NCI-H748 (cell line): Measurements from ENCODE around the gene TMUB2.

ENCODE experiments used
- DNase-seq: peaks from one replicate; lab custom pipeline; 2025; ENCODE audit not compliant: unreplicated experiment; lab: John Stamatoyannopoulos, UW

The TMUB2 gene

GRCh38 chr17:44176671-44177501 is 9.9 kb upstream of the TMUB2 start:
- DNase-seq, result no peak

- DNase-seq, result no peak
Measured at GRCh38 chr17:44177640-44178039, 9.1 kb upstream of the TMUB2 start.

GRCh38 chr17:44178133-44178532 is 8.6 kb upstream of the TMUB2 start:
- DNase-seq, result no peak

DNA sequence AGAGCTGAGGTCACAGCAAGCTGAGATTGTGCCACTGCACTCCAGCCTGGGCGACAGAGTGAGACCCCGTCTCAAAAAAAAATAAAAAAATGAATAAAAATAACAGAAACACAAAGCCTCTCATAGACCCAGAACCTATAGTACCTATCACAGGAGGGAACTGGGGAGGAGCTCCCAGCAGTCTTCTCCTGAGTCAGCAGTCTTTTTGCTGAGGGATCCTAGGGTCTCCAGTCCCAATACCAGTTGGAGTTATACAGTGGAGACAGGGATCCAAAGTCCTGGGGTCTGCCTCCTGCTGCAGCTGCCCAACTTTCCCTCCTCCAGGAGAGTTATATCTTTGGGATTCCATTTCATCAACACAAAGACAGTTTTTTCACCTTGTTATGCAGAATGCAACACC is 3.7 kb upstream of the TMUB2 start:
- DNase-seq, result no peak

GRCh38 chr17:44184212-44184810 is 2.5 kb upstream of the TMUB2 start:
- no peak for DNase-seq

DNA sequence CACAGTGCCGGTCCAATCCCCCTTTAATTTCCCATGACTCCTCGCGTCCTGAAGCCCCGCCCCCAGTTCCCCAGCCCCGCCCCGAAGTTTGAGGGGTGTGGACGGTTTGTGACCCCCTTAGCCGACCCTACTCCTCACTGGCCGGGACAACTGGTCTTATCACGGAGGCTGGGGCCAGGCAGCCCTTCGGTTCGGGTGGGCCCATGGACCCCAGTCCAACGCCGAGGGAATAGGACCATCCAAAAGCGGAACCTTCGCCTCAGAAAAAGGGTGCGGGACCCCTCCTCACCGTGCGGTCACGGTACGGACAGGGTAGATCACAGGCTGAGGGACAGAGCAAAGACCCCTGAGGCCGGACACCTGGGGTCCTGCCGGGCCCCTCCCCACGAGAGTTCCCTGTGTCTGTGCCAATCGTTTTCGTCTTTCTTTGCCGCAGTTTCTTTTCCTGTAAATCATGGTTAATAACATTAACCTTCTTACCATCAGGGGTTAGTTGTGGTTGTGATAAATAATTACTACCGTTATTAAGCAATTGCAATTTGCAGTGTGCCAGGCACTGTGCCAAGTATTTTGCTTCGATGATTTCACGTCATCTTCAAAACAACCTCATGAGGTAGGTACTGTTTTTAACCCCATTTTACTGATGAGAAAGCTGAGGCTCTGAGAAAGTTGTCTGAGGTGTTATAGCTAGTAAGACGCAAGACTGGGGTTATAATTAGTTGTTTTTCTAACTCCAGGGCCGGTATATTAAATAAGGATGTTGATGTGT is 543 bp downstream of the TMUB2 start:
- peak; percentile 70 for DNase-seq

- no peak for DNase-seq
Measured at GRCh38 chr17:44188576-44189403, 2.0 kb downstream of the TMUB2 start.

DNA sequence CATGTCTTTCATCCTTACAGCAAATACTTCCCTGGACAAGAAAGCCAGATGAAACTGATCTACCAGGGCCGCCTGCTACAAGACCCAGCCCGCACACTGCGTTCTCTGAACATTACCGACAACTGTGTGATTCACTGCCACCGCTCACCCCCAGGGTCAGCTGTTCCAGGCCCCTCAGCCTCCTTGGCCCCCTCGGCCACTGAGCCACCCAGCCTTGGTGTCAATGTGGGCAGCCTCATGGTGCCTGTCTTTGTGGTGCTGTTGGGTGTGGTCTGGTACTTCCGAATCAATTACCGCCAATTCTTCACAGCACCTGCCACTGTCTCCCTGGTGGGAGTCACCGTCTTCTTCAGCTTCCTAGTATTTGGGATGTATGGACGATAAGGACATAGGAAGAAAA is 3.7 kb downstream of the TMUB2 start:
- no peak for DNase-seq

DNA sequence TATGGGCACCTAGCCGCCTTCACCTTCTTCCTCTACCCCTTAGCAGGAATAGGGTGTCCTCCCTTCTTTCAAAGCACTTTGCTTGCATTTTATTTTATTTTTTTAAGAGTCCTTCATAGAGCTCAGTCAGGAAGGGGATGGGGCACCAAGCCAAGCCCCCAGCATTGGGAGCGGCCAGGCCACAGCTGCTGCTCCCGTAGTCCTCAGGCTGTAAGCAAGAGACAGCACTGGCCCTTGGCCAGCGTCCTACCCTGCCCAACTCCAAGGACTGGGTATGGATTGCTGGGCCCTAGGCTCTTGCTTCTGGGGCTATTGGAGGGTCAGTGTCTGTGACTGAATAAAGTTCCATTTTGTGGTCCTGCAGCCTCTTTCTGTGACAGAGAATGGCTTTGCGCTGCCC is 4.6 kb downstream of the TMUB2 start:
- no peak for DNase-seq

GRCh38 chr17:44191941-44192496 is 5.2 kb downstream of the TMUB2 start:
- no peak for DNase-seq

DNA sequence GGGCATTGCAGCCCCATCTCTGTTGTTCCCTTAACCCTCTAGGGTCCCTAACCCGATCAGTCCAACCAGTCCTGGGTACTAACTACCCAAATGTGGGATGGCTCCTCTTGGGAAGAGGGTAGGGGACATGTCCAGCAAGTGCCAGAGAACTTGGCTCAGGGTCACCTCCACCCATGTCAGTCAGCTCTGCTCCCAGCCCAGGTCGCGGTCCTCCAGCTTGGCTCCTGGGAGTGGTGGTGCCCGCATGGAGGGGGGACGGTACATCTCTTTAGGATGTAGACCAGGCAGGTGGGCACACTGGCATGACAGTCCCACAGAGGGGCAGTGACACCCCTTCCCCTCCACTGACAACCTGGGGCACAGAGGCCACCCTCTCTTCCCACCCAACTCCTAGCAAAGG is 6.0 kb downstream of the TMUB2 start:
- no peak for DNase-seq

DNA sequence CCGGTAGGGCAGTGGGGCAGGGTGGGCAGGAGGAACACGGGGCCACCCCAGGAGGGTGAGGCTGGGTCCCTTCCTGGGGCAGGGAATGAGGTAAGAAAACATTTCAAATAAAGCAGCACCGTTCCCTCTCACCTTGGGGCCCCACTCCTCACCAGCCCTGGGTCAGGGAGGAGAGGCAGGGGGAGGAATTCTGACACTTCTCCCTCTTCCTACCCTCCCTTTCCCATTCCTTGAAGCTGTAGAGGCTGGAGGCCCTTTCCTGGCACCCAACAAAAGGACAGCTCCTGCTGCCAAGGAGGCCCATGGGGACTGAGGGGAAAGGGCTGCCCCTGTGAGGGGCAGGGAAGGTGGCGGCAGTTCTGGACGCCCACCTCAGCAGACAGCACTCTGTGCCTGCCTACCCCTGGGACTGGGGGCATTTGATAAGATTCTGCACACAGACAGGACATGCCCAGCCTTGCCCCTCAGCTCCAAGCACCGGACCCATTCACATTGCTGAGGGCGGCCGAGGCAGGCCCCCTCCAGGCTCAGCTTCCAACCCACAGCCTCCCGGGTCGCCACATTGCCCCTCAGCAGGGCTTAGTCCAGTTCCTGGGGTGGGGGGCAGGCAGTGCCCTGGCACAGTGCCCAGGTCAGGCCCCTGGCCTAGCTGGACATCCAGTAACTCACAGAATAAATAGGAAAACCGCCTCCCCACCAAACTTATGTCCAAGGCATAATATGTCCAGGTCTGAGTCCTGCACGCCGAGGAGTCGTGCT is 6.7 kb downstream of the TMUB2 start:
- no peak for DNase-seq

DNA sequence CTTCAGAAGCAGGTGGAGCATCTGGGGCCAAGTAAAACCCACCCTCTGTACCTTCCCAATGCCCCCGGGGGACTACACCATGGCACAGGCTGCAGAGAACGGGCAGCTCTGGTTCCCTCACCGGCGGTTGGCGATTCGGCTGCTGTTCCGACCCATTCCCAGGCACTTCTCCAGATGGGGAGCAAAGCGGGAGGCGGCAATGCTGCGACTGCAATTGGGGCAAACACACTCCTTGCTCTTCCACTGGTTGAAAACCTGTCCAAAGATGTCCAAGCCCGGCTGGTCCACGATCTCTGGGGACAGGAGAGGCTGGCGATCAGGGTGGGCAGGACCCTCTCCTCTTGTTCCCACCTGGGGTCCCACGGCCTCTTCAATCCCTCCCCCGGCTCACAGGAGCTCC is 10.3 kb downstream of the TMUB2 start:
- no peak for DNase-seq

DNA sequence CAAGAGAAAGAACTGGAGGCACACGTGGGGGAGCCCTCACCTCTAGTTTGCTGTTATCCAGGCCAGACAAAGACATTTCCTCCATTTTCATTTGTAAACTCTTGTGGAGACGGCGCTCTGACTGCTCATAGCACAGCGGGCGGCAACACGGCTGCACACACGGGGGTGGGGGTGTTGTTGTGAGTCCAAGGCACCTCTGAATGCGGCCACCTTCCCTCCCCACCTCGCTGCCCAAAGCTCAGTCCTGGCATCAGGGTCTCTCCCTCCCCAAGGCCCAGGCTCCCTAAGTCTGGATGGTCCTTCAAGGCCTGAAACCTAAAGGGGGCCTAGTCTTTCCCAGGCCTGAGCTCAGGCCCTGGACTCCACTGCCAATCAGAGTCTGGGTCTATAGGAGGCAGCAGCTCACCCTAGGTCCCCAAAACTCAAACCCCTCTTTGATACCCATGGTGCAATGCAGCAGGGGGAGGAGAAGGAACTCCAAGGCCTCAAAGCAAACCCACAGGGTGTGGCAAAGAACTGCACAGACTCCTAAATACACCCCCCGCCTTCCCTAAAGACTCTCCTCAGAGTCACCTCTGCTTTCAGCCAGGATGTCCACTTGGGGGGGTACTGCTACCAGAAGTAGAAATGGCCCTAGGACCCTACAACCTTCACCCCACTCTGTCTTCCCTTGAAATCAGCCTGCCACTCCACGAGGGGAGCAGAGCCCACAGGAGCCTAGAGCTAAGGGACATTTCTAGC is 11.4 kb downstream of the TMUB2 start:
- DNase-seq, result peak; percentile 43

- peak; percentile 75 for DNase-seq
Measured at GRCh38 chr17:44198721-44199552, 12.2 kb downstream of the TMUB2 start.

GRCh38 chr17:44199553-44200477 is 13.0 kb downstream of the TMUB2 start, which contains the start of gene ATXN7L3:
TSS of gene ATXN7L3 (minus strand) at chr17:44199884. CDS start at chr17:44198070, 1,814 bp downstream.
- DNase-seq, result peak; percentile 98

DNA sequence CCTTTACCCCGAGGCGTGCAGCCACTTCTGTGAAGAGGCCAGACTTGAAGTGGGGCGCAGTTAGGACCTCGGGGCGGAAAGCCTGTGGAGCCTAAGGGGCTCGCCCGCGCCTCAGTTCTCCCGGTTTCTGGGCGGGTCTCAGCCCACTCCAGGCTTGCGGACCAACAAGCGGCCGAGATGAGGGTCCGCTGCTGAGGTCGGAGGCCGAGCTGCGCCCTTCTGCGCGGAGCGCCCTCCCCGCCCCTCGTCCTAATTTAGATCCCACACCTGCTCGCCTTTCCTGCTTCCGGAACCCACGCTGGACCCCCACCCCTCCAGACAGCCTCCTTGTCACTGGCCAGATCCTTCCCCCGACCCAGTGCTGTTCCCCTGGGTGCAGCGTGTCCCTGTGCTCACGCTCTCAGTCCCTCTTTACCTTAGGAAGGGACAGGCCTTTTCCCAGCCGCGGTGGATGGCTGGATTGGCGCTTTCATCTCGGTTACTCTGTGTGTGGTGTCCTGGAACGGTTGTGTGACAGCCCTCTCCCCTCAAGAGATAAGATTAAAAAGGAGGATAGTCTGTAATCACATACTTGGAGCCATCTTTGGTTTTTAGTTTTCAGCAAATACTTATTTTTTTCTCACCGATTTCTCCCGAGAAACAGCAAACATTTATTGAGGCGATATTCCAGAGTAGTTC is 13.8 kb downstream of the TMUB2 start:
- DNase-seq, result no peak
